Testis (tissue), 3 donors: ENCODE data around the gene PPP1R14D. TPM values are rescaled to one million over a fixed set of nuclear protein-coding genes. Genes with fewer than 3 reads are reported as not detected.

Experiments used
- DNase-seq: peaks from one replicate; pipeline ENCODE4 v3.0.0-alpha.2; 2019
- H3K27ac ChIP-seq, 2 donors: fragments of 200-600 bp; sonication (generic); one replicate each; pipeline ENCODE4 v1.5.1; 2019
- H3K27me3 ChIP-seq: fragments of 200-600 bp; sonication (generic); one replicate; pipeline ENCODE4 v1.5.1; 2019
- H3K36me3 ChIP-seq: fragments of 200-600 bp; sonication (generic); one replicate; pipeline ENCODE4 v1.5.1; 2017; ENCODE audit warnings: low read depth; ENCODE audit errors: missing control alignments
- H3K4me1 ChIP-seq: fragments of 200-600 bp; sonication (generic); one replicate; pipeline ENCODE4 v1.5.1; 2019
- H3K4me3 ChIP-seq, 2 donors: fragments of 200-600 bp; sonication (generic); one replicate each; pipeline ENCODE4 v1.5.1; 2017 to 2019
- H3K9me3 ChIP-seq: fragments of 200-600 bp; sonication (generic); one replicate; pipeline ENCODE4 v1.5.1; 2017
- CTCF ChIP-seq, 3 experiments: fragments of 450-650 bp in 2 of 3; fragments of 200-600 bp in 1 of 3; sonication (generic) in 1 of 3; IDR thresholded peaks; one replicate each; pipeline ENCODE4 v1.5.1; 2016 to 2019; ENCODE audit warnings: antibody characterized with exemption in 3 of 3, mild to moderate bottlenecking in 2 of 3, moderate library complexity in 1 of 3
- POLR2A ChIP-seq: fragments of 450-650 bp; IDR thresholded peaks from one replicate; pipeline ENCODE4 v1.6.1; 2017; ENCODE audit warnings: antibody characterized with exemption, mild to moderate bottlenecking, moderate library complexity
- WGBS, 2 donors: methylation state at CpG; one replicate each; pipeline ENCODE4 v1.1.5; 2018; 5-methylcytosine and 5-hydroxymethylcytosine counted together
- intact Hi-C: fragments of 100-400 bp; cut with DNase I; formaldehyde crosslinking; loops from one replicate; pipeline ENCODE4 v1.15.1; 2023; ENCODE audit warnings: low total_unique reads
- polyA plus RNA-seq: library from polyadenylated mRNA; stranded (reverse); fragments of 350-450 nt; fragmentation: Illumina TruSeq; extraction: RNeasy Lipid Tissue Mini Kit (QIAGEN cat#74804); gene quantifications from one replicate; pipeline ENCODE4 v1.2.3, GENCODE V29; 2014; ENCODE audit warnings: low read depth, low replicate concordance; ENCODE audit not compliant: insufficient read depth
- total RNA-seq, 2 donors: library from RNA; depleted of rRNA; stranded (reverse); fragments of >200 nt; gene quantifications; one replicate each; pipeline ENCODE4 v1.2.3, GENCODE V29; 2016

PPP1R14D gene
- total and polyA plus RNA-seq, 3 donors from 2014 or later = 0.43 to 0.55 TPM; not detected in 1

GRCh38 chr15:40776537-40777141 is 51.9 kb downstream of the PPP1R14D start:
- H3K36me3 ChIP-seq = no peaks in the 10 kb centered on the region
- TF ChIP-seq POLR2A (no peak), CTCF (IDR thresholded peaks at IDR 0.05) (no peak)
- DNase-seq = no peak
- no peak overlapping the region for H3K27ac ChIP-seq
- intact Hi-C loops = no loop called here
- no peaks in the 10 kb centered on the region for H3K27me3 ChIP-seq
- 80 to 85% methylated on average over 9 to 11 of the region's 11 CpGs for WGBS, 2 donors
- no peaks in the 10 kb centered on the region for H3K4me1 ChIP-seq
- H3K4me3 ChIP-seq = no peak overlapping the region
- H3K9me3 ChIP-seq = no peaks in the 10 kb centered on the region

GRCh38 chr15:40775740-40776536 is 52.6 kb downstream of the PPP1R14D start:
- Histone ChIP-seq H3K9me3 (no peaks in the 10 kb centered on the region), H3K4me1 (no peaks in the 10 kb centered on the region), H3K36me3 (no peaks in the 10 kb centered on the region), H3K4me3 (no peak overlapping the region), H3K27ac (no peak overlapping the region), H3K27me3 (no peaks in the 10 kb centered on the region)
- no peak for TF ChIP-seq POLR2A
- TF ChIP-seq CTCF (IDR thresholded peaks at IDR 0.05) = no peak
- no peak for DNase-seq
- WGBS, 2 donors = 92 to 94% methylated on average over 13 to 14 of the region's 14 CpGs
- intact Hi-C loops = no loop called here

DNA sequence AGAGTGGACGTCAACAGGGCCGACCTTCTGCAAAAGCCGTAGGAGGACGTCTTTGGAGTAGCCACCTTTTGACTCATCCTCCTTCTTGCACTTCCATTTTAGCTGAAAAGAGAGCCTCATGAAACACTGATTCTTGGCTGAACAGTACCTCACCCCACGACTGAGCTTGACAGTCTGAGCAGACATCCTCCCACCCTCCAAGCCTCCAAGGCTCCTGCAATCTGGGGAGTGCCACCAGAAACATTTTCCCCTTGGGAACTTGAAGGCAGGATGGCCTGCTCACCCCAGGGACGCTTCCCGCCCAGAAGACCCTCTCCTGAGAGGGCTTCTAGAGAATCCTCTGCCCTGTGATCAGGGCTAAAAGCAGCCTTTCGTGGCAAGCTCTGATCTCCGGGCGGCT is 53.5 kb downstream of the PPP1R14D start:
- no peak overlapping the region for H3K4me3 ChIP-seq
- intact Hi-C loops = no loop called here
- WGBS, 2 donors = 87 to 91% methylated on average over 10 of the region's 10 CpGs

GRCh38 chr15:40773902-40774301 is 54.6 kb downstream of the PPP1R14D start:
- intact Hi-C loops = no loop called here
- Histone ChIP-seq H3K4me3 (no peak overlapping the region), H3K27me3 (no peaks in the 10 kb centered on the region), H3K27ac (no peak overlapping the region), H3K4me1 (no peaks in the 10 kb centered on the region), H3K36me3 (no peaks in the 10 kb centered on the region), H3K9me3 (no peaks in the 10 kb centered on the region)
- TF ChIP-seq CTCF (IDR thresholded peaks at IDR 0.05) (no peak), POLR2A (no peak)
- 94% methylated on average over 6 of the region's 6 CpGs for WGBS, 2 donors
- DNase-seq = no peak

More for the DNA sequence above, 53.5 kb downstream of the PPP1R14D start:
- H3K4me1 ChIP-seq = no peaks in the 10 kb centered on the region
- H3K27ac ChIP-seq = no peak overlapping the region
- DNase-seq = no peak
- no peaks in the 10 kb centered on the region for H3K9me3 ChIP-seq
- H3K36me3 ChIP-seq = no peaks in the 10 kb centered on the region
- H3K27me3 ChIP-seq = no peaks in the 10 kb centered on the region
- no peak for TF ChIP-seq CTCF (IDR thresholded peaks at IDR 0.05)
- TF ChIP-seq POLR2A = no peak
